GM12801 (cell line): ENCODE measurements around the gene INO80C.

Experiments
- TF ChIP-seq, protein P1 (sequence below): IDR thresholded peaks from one replicate; pipeline ENCODE4 v1.5.1; 2011; ENCODE audit warnings: control low read depth; ENCODE audit not compliant: insufficient read length; ENCODE audit errors: extremely low read depth

Gene INO80C

DNA sequence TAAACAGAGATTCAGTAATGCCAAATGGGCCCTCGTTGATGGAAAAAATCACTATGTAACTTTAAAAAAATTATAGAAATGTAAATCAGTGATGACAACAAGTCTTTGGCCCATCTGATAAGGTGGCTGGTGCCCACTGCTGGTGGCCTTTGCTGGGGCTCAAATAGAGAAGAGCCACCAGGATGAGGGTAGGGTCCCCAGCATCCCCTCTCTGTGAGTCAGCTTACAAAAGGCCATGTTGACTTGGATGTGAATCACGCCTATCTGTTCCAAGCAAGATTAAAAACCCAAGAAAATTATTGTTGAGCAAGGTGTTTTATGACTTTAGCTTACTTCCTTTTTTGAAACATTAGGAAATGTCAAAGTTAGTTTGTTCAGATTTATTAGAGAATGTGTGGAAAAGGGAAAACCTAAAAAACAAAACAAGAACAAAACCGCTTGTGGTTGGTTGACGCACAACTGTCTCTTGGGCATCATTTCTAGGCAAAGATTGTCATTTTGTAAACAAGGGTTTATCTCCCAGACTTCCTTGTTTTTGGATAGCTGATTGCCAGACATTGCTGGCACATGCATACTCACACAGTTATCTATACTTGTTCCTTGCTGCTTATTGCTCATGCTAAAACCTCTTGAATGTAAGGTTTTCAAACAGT is 66.9 kb downstream of the INO80C start:
- TF ChIP-seq, protein P1, sequence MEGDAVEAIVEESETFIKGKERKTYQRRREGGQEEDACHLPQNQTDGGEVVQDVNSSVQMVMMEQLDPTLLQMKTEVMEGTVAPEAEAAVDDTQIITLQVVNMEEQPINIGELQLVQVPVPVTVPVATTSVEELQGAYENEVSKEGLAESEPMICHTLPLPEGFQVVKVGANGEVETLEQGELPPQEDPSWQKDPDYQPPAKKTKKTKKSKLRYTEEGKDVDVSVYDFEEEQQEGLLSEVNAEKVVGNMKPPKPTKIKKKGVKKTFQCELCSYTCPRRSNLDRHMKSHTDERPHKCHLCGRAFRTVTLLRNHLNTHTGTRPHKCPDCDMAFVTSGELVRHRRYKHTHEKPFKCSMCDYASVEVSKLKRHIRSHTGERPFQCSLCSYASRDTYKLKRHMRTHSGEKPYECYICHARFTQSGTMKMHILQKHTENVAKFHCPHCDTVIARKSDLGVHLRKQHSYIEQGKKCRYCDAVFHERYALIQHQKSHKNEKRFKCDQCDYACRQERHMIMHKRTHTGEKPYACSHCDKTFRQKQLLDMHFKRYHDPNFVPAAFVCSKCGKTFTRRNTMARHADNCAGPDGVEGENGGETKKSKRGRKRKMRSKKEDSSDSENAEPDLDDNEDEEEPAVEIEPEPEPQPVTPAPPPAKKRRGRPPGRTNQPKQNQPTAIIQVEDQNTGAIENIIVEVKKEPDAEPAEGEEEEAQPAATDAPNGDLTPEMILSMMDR, result no peak

DNA sequence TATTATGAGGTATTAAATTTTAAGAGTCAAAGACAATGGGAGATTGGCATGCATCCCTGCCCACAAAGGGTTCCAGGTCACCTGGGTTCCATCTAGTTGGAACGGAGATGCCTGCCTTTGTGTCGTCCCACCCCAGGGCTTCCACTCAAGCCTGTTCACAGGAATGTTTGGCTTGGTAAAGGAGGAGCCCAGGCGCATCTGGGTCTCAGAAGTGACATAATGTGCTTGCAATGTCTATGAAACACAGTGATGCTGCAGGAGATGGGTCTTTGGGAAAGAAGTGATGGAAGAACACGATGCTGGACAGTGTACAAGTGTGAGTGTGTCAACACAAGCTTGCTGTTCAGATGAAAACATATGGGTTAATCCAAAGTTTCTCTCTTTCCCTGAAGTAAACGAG is 71.0 kb downstream of the INO80C start:
- TF ChIP-seq, protein P1, result no peak

DNA sequence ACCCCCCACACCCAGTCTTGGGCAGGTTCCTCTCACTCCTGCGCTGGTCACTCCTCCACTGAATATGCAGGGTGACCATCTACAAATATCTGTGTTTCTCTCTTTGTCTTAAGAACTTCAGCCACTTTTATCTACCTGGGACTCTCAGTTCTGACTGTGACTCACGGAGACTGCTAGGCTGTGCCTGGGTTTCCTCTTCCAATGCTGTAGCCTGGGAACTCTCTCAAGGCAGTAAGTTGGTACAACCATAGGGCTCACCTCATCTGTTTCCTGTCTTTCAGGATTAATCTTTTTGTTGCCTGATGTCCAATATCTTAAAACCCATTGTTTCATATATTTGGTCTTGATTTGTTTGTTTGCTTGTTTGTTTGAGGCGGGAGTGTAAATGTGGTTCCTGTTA is 73.4 kb downstream of the INO80C start:
- TF ChIP-seq, protein P1, result no peak

DNA sequence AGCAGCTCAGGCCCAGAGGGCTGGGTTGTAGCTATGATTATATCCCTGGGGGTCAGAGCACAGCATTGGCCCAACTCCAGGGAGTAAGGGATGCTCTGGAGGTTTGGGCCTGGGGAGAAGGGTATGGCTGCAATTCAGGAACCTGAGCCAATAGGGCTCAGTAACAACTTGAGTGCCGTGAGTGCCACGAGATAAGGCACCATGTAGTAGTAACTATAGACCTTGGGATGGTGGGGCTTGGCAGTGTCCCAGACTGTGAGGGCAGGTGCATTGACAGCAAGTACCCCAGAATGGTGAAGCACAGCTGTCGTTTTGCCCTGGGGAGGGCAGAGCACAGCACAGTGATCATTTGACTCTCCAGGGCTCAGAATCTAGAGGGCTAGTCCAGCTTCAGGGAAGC is 75.5 kb downstream of the INO80C start:
- TF ChIP-seq, protein P1, result no peak

DNA sequence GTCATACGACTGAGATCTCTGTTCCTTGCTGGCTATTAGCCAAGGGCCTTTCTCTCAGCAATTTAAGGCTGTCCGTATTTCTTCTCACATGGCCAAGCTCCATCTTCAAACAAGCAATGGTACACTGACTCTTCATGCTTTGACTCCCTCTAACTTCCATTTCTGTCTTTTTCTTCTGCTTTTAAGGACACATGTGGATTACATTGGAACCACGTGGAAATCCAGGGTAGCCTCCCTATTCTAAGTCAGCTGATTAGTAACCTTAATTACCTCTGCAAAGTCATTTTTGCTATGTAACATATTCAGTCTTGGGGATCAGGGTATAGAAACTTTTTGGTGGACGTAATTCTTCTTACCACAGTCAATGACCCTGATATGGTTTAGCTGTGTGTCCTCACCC is 79.2 kb downstream of the INO80C start:
- TF ChIP-seq, protein P1, result no peak
